Stimulated activated naive CD8-positive, alpha-beta T cell treated with anti-CD3 and anti-CD28 coated beads, Interleukin-15, Interleukin-2, amounts not matched to agents 100 ng/mL and 50 ng/mL, for 24 hours (primary cell): ENCODE measurements around the gene VSNL1.

Experiments used
- H3K27ac Mint-ChIP-seq: one replicate; pipeline ENCODE4 v1.8.0; 2021; ENCODE audit warnings: mild to moderate bottlenecking, mixed read lengths
- H3K27me3 Mint-ChIP-seq: one replicate; pipeline ENCODE4 v1.8.0; 2021; ENCODE audit warnings: mixed read lengths
- H3K36me3 Mint-ChIP-seq: one replicate; pipeline ENCODE4 v1.8.0; 2021; ENCODE audit warnings: low read depth, mixed read lengths
- H3K4me1 Mint-ChIP-seq: one replicate; pipeline ENCODE4 v1.8.0; 2021; ENCODE audit warnings: low read depth, mixed read lengths
- H3K4me3 Mint-ChIP-seq: one replicate; pipeline ENCODE4 v1.8.0; 2021; ENCODE audit warnings: mild to moderate bottlenecking, mixed read lengths
- H3K9me3 Mint-ChIP-seq: one replicate; pipeline ENCODE4 v1.8.0; 2021; ENCODE audit warnings: mixed read lengths

VSNL1 gene

DNA sequence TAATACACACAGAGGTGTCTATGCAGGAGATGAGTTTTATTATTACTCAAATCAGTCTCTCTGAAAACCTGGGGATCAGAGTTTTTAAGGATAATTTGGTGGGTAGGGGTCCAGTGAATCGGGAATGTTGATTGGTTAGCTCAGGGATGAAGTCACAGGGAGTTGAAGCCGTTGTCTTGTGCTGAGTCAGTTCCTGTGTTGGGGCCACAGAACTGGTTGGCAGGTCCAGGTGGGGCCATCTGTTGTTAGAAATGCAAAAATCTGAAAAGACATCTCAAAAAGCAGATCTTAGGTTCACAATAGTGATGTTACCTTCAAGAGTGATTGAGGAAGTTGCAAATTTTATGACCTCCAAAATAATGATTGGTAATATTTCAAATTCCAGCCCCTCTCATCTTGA is 86.9 kb downstream of the VSNL1 start:
- Mint-ChIP-seq H3K9me3 (no peaks in the 10 kb centered on the region), H3K27me3 (peaks cover 3% of the 10 kb centered on the region), H3K4me1 (no peaks in the 10 kb centered on the region), H3K27ac (no peak overlapping the region), H3K36me3 (no peaks in the 10 kb centered on the region), H3K4me3 (no peak overlapping the region)

DNA sequence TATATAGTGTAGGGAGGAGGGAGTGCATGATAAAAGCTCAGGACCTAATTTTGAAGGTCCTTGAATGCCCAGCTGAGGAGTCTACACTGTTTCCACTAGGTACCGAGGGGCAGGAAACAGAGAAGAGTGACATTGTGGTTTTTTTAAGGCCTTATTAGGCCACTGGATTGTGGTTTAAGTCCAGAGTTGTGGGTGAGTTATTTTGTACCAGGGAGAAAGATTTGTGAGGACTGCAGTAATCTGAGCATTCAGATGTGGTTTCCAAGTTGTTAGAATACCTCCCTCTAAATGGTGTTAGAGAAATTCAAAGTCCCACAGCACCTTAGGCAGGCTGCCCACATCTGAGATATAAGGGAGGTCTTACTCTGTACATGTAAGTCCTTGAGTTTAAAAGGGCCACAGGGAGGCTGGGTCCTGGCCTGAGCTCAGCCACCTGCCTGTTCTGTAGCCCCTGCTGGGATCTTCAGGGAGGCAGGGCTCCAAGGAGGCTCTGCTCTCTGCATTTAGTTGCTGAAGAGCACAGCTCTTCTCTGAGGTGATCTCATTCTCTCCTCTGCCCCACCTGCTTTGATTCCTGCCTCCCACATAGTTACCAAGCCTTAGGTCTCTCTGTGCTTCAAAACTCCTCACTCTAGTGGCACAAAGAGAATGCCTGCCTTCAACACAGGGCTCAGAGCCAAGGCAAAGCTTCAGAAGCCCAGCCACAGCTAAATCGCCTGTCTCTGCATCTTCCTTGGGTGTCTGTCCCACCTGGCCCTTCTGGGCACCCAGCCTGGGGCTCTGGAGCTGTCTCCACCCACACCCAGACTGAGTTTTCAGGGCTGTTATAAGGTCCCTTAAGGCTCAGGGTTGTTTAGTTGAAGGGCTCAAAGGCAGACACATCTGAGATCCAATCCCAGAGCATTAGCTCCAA is 88.1 kb downstream of the VSNL1 start:
- Mint-ChIP-seq H3K4me1 (no peaks in the 10 kb centered on the region), H3K27ac (no peak overlapping the region), H3K36me3 (no peaks in the 10 kb centered on the region), H3K9me3 (no peaks in the 10 kb centered on the region), H3K27me3 (peaks cover 3% of the 10 kb centered on the region), H3K4me3 (no peak overlapping the region)

DNA sequence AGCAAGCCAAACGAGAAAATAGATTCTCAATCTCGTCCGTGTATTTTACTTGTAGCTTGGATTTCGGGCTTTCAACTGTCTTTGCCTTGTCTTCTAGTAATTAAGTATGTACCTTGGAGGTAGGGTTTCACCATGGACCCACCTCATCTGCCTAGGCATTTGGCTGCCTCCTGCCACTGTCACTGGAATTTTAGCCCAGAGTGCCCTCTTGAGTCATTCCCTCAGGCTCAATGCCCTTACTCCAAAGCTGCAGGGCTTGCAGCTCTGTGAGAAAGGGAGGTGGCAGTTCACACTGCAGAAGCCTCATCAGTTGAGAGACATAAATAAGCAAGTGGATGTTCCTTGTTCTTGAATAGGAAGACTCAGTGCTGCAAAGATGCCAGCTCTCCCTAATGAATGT is 89.6 kb downstream of the VSNL1 start:
- peaks cover 3% of the 10 kb centered on the region for H3K27me3 Mint-ChIP-seq
- no peak overlapping the region for H3K4me3 Mint-ChIP-seq
- H3K4me1 Mint-ChIP-seq, result no peaks in the 10 kb centered on the region
- no peaks in the 10 kb centered on the region for H3K36me3 Mint-ChIP-seq
- no peak overlapping the region for H3K27ac Mint-ChIP-seq
- H3K9me3 Mint-ChIP-seq, result no peaks in the 10 kb centered on the region

DNA sequence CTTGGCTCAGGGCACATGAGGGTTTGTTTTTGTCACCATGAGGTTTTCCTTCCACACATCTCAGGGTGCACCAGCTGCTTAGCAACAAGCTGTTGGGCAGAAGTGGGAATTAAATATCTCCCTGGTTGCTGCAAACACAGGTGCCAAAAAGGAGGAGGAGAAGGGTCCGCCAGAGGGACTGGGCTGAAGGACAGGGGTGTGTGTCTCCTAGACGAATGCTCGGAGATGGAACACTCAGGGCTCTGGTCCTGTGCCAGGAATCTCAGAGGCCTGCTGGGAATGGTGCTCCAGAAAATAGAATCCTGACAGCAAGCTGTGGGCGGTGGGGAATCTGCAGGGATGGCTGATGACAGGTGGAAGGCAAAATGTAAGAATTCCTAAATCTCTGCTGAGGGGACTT is 94.5 kb downstream of the VSNL1 start:
- Mint-ChIP-seq H3K4me1 (no peaks in the 10 kb centered on the region), H3K9me3 (no peaks in the 10 kb centered on the region), H3K36me3 (no peaks in the 10 kb centered on the region), H3K4me3 (no peak overlapping the region), H3K27me3 (peaks cover 2% of the 10 kb centered on the region), H3K27ac (no peak overlapping the region)

DNA sequence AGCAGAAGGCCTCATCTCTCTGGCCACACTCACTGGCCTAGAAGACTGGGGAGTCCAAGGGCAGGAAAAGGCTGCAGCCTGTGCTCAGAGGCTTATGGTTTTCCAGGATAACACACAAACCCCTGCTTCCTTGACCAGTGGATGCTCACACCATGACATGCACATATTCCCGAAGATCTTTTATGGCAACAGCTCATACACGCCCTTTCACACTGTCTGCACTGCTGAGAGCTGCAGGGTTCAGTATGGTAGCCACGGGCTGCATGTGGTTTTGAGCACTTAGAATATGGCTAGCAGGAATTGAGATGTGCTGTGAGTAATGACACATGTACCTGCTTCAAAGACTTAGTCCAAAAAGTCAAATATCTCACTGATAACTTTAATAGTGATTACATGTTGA is 95.8 kb downstream of the VSNL1 start:
- no peaks in the 10 kb centered on the region for H3K9me3 Mint-ChIP-seq
- H3K27ac Mint-ChIP-seq, result no peak overlapping the region
- no peaks in the 10 kb centered on the region for H3K27me3 Mint-ChIP-seq
- no peaks in the 10 kb centered on the region for H3K36me3 Mint-ChIP-seq
- no peaks in the 10 kb centered on the region for H3K4me1 Mint-ChIP-seq
- H3K4me3 Mint-ChIP-seq, result no peak overlapping the region

DNA sequence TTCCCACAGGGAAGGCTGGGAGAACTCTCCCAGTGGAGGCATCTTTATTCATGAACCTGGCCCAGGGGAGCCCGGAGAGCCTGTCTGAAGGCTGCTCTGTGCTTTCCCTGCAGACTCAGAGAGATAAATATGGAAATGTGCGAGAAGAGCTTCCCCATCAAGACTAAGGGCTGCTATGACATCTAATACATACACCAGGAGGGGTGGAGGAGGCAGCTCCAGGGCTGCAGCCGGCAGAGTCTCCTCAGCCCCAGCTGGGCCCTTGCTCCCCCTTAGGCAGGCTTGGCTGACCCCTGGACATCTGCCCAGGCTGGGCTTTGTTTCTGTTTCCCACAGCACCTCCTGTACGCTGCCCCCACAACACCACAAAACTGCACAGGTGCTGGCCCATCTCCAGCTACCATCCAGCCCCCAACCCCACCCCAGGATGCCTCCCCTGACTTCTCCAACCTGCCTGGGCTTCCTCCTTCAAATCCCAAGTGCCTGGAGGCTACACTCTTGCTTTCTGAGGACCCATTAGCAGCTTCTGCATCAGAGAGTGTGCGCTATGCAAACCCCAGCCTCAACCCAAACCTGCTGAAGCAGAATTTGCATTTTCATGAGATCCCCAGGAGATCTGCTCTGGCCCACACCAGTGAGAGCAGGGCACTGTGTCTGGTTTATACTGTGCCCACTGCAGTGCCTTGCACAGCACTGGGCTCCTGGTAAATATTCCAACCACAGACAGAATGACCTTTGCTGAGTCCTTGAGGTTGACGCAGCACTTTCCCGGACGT is 96.8 kb downstream of the VSNL1 start:
- no peaks in the 10 kb centered on the region for H3K9me3 Mint-ChIP-seq
- H3K27ac Mint-ChIP-seq, result no peak overlapping the region
- no peak overlapping the region for H3K4me3 Mint-ChIP-seq
- no peaks in the 10 kb centered on the region for H3K4me1 Mint-ChIP-seq
- no peaks in the 10 kb centered on the region for H3K27me3 Mint-ChIP-seq
- no peaks in the 10 kb centered on the region for H3K36me3 Mint-ChIP-seq

DNA sequence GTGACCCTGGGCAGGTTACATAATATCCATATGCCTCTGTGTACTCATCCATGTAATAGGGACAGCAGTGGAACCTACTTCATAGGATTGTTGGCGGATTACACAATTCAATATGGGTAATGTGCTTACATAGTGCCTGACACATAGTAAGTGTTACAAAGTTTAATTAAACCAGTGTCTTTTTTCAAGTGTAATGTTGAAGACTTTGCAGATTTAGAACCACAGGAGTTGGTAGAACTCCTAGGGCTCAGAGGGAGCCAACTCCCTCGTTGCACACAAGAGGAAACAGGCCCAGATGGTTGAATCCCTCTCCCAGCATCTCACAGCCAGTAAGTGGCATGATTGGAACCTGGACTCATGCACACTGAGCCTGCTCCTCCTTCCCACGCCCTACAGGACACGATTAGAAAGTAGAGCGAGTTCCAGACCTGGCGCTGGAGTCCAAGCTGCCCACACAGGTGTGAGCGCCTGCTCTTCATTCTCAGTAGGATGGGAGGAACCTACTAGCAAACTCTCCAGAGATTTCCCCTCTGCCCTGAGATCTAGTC is 97.8 kb downstream of the VSNL1 start:
- no peaks in the 10 kb centered on the region for H3K36me3 Mint-ChIP-seq
- H3K4me1 Mint-ChIP-seq, result peaks cover 4% of the 10 kb centered on the region
- no peak overlapping the region for H3K4me3 Mint-ChIP-seq
- H3K27ac Mint-ChIP-seq, result no peak overlapping the region
- no peaks in the 10 kb centered on the region for H3K27me3 Mint-ChIP-seq
- H3K9me3 Mint-ChIP-seq, result no peaks in the 10 kb centered on the region

DNA sequence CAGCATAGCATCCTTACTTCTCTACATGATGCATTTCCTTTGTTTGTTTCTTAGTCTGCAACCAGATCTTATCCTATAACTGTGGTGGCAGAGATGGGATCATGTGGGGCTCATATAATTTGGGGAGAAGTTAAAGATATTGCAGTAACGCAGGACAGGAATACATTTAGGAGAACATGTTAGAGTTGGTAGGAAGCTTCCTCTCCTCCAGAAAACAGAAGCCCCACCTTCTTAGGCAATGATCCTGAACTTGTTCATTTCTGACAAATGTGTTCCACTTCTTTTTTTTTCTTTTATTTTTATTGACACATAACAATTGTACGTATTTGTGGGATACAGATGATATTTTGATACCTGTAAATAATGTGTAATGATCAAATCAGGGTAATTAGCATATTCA is 99.9 kb downstream of the VSNL1 start:
- Mint-ChIP-seq H3K9me3 (no peaks in the 10 kb centered on the region), H3K36me3 (no peaks in the 10 kb centered on the region), H3K4me3 (no peak overlapping the region), H3K27me3 (no peaks in the 10 kb centered on the region), H3K4me1 (peaks cover 6% of the 10 kb centered on the region), H3K27ac (no peak overlapping the region)

DNA sequence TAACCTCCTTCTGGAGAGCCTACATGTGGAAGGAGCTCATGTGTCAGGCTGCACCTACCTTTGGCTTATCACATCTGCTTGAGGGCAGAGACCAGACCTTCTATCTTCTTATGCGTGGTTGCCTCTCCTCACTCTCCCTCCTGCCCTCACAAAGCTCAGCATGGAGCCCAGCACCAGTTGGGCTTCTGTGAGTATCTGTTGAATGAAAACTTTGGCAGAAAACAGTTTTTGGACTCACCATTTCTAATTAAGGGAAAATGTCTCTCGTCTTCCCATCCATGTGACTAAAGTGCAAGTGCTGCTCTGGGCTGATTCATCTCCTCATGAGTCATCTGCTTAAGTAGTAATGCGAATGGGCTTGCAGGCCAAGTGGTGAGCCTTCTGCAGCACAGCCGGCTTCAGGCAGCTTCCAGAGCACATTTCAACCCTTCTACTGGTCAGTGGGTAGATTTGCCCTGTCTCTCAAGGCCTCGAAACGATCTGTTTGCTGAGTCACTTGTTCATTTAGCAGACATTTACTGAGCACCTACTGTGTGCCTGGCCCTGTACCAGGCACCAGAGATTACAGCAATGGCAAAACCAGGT is 102.6 kb downstream of the VSNL1 start:
- H3K9me3 Mint-ChIP-seq, result no peaks in the 10 kb centered on the region
- no peaks in the 10 kb centered on the region for H3K36me3 Mint-ChIP-seq
- H3K4me1 Mint-ChIP-seq, result peaks cover 10% of the 10 kb centered on the region

DNA sequence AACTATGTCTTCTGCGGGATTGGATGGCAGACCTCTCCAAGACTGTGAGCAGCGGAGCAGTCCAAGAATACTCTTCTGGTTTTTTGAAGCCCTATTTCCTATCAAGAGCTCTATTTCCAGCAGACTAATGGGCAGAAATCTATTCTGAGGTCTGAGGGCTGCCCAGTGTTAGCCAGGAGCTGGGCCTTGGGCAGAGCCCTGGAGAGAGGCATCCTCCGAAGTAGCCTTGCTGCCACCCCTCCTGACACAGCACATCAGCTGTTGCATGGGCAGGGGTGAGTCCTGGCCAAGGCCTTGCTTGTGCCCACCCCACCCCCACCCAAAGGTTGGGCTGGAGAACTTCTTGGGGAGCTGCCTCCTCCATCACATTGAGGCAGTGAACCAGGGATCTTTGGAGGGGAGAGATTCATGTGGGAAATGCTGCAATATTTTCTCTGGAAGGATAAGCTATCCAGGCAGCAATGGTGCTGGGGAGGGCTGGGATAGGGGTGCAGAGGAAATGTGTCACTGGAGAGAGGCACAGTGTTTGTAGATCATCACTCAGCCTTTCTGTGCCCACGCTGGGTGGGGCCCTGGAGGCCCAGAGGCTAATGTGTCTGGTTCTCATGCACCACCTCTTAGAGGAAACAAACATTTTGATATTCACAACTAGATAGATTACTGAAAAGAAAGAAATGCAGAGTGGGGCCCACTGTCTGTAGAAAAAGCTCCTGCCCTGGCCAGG is 104.7 kb downstream of the VSNL1 start:
- no peaks in the 10 kb centered on the region for H3K36me3 Mint-ChIP-seq
- H3K27ac Mint-ChIP-seq, result no peak overlapping the region
- H3K9me3 Mint-ChIP-seq, result no peaks in the 10 kb centered on the region
- no peaks in the 10 kb centered on the region for H3K27me3 Mint-ChIP-seq
- peaks cover 10% of the 10 kb centered on the region for H3K4me1 Mint-ChIP-seq
- no peak overlapping the region for H3K4me3 Mint-ChIP-seq

More for the DNA sequence above, 102.6 kb downstream of the VSNL1 start:
- Mint-ChIP-seq H3K4me3 (no peak overlapping the region), H3K27me3 (no peaks in the 10 kb centered on the region), H3K27ac (peak overlapping the region; percentile 34)

DNA sequence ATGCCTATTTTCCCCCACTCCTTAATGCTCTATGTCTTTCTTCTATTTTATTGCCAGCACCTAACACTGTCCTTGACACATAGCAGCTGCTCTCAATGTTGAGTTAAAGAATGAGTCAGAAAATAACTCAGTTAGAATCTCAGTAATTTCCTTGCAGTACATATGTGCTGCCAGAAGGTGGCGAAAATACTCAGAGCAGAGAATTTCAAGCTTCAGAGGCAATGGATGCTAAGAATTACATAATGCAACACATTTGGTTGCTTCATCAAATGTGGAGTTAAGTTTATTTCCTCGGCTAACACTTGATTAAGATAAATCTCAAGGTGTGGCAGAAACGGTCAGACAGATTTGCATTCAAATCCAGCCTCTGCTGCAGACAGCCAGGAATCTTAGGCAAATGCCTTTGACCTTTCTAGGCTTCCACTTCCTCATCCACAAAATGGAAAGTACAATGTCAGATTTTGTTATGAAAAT is 105.6 kb downstream of the VSNL1 start:
- no peaks in the 10 kb centered on the region for H3K27me3 Mint-ChIP-seq
- no peak overlapping the region for H3K4me3 Mint-ChIP-seq
- H3K36me3 Mint-ChIP-seq, result no peaks in the 10 kb centered on the region
- no peak overlapping the region for H3K27ac Mint-ChIP-seq
- no peaks in the 10 kb centered on the region for H3K9me3 Mint-ChIP-seq
- peaks cover 10% of the 10 kb centered on the region for H3K4me1 Mint-ChIP-seq

DNA sequence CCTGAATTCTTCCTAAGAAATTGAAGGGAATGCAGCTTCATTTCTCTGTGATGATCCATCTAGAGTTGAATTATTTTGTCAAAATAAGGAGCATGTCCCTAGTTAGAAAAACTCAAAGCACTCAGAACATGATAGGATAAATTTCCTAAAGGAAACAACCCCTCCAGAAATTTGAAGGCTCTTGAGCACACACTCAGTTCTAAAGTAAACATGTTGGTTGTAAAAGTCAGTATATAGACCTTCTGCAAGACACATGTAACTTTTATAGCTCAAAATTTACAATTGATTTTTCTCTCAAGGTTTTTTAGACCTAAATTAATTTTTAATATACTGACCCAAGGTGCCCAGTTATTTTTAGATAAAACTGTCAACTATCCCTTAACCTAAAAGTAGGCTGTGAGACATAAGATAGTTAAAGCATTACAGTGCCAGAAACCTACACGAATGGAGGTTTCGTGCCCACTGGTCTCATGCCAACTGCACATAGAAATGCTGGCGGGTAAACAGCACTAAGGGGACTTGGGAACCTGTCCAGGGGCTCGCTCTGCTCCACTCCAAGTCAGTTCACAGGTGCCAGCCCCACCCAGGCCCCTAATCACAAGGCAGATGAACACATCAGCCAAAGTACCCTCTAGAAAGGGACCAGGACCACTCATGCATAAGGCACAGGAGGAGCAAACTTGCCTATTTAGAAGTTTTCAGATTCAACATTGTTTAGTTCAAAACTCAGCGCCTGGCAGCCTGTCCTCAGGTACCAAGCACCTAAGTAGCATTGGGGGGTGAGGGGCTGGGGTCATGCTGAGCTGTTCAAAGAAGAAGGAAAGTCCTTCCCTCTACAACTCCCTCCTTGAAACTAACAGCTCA is 106.6 kb downstream of the VSNL1 start:
- H3K4me1 Mint-ChIP-seq, result peaks cover 10% of the 10 kb centered on the region
- H3K27me3 Mint-ChIP-seq, result no peaks in the 10 kb centered on the region
- H3K36me3 Mint-ChIP-seq, result no peaks in the 10 kb centered on the region
- H3K9me3 Mint-ChIP-seq, result no peaks in the 10 kb centered on the region
- no peak overlapping the region for H3K27ac Mint-ChIP-seq
- no peak overlapping the region for H3K4me3 Mint-ChIP-seq

DNA sequence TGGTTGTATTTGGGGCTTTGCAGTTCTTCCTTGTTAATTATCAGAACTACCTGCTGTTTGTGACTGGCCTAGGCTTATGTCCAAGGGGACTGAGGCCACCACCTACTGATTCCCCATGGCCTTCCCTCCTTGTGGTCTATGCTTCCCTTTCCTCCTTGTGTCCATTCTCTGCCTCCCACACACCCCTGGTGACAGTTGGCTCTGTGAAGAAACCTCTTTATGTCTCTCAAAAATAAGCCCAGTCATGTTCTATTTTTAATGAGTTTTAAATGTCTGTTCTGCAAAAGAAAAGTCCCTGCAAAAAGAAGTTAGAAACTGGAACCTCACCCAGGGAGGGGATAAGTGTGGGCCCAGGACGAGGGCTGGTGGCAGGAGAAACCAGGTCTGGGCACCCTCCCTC is 108.1 kb downstream of the VSNL1 start:
- Mint-ChIP-seq H3K27ac (no peak overlapping the region), H3K4me3 (no peak overlapping the region), H3K36me3 (no peaks in the 10 kb centered on the region), H3K9me3 (no peaks in the 10 kb centered on the region), H3K27me3 (no peaks in the 10 kb centered on the region), H3K4me1 (peaks cover 4% of the 10 kb centered on the region)

DNA sequence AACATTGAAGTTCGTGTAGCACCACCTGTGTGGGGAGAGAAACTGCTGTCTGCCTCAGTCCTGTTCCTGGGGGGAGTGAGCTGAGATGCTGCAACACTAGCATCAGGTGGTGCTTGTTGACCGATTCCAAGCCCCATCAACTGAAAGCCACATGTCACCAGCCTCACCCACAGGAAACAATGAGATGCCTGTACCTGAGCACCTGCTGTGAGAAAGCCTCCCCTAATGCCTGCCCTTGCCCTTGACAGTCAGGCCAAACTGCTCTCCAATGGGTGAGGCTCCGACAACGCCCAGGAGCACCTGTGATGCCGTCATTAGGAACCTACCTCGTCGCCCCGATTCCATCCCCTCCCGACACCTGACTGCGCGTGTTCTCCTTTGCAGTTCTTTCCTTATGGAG is 108.5 kb downstream of the VSNL1 start:
- H3K9me3 Mint-ChIP-seq, result no peaks in the 10 kb centered on the region
- H3K27ac Mint-ChIP-seq, result no peak overlapping the region
- no peak overlapping the region for H3K4me3 Mint-ChIP-seq
- H3K27me3 Mint-ChIP-seq, result no peaks in the 10 kb centered on the region
- no peaks in the 10 kb centered on the region for H3K36me3 Mint-ChIP-seq
- H3K4me1 Mint-ChIP-seq, result peaks cover 4% of the 10 kb centered on the region
